8988T (cell line): ENCODE results near the gene ATP11C.
"Not testable (repeated sequence)": the region's sequence is repeated elsewhere in the genome, so short reads cannot be mapped to it uniquely, and the experiment has no call there.

Source experiments
- DNase-seq: peaks from one replicate; pipeline ENCODE4 v3.0.0; 2011

The ATP11C gene

GRCh38 chrX:139932901-139933796 is at the start of gene ATP11C:
TSS of gene ATP11C (minus strand) at chrX:139933053. CDS start at chrX:139932042, 1,011 bp downstream.
- peak; percentile 25 for DNase-seq

GRCh38 chrX:139974471-139974870 is 41.6 kb upstream of the ATP11C start:
- no peak for DNase-seq

- DNase-seq = no peak
These were observed 40.1 kb upstream of the ATP11C start for GRCh38 chrX:139972629-139973624.

DNA sequence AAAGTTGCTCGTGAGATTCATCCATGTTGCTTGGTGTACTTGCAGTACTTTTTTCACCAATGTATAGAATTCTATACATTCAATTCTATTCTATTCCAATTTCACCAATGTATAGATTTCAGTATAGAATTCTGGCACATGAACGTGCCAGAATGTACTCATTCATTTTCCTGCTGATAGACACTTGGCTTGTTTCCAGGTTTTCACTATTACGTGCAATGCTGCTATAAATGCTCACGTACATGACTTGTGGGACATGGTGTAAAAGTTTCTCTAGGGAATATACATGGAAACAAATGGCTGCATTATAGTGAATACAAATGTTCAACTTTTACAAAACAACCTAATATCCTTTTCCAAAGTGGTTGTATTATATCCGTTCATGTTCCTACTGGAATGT is 39.3 kb upstream of the ATP11C start:
- no peak for DNase-seq

DNA sequence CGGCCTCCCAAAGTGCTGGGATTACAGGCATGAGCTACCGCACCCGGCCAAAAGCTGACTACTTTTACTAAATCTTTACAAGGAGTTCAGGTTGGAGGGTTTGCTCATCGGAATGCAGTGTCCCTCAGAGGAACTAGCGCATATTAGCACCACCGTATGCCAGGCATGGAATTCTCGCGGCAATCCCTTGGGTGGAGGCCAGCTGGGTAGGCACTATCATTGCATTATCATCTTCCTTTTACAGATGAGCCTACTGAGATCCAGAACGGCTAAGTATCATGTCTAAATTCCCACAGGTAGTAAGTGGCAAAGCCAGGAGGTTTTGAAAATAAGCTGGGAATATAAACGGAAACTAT is 38.5 kb upstream of the ATP11C start:
- no peak for DNase-seq

DNA sequence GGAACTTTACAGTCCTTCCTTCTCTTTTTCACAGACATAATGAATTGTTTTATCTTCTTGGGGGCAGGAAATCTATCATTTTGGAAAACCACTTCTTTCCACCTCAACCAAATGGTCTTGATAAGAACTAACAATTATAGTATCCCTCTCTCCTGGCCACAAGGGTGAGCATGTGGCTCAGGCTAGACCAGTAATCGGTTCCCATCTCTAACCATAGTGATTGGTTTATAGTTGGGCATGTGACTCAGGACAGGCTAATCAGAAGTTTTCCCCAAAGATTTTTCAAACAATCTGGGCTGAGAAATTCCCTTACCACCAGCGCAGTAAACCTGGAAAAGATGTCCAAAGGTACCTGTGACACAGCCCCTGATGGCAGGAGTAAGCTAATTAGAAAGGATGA is 36.4 kb upstream of the ATP11C start:
- no peak for DNase-seq

DNA sequence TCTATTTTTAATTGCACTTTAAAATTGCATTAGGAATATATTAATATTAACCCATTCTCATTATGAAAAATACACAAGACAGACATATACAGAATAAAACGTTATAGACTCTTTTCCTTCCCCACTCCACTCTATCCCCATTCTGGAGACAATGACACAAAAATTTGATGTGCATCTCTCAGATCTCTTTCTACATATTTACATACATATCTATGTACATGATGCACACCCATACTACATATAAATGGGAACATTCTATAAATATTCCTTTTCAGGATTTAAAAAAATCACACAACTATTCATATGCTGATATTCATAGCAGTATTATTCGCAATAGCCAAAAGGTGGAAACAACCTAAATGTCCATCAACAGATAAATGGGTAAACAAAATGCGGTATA is 34.9 kb upstream of the ATP11C start:
- DNase-seq = no peak

DNA sequence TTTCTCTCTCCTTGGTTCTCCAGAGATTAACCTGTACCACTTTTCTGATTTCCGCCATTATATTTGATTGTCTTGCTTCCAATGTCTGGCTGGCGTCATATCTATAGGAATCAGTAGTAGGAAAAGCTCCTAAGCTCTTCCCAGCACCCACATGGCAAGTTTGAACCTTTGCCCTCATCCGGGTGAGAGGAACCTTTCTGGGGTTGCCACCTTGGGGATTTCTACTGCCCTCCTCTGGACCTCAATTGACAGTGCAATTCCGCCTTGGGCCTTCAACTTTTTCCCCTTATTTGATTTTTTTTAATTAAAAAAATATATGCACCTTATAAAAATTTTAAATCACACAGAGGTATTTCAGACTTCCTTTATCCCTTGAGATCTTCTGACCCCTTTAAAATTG is 34.4 kb upstream of the ATP11C start:
- peak; percentile 42 for DNase-seq

DNA sequence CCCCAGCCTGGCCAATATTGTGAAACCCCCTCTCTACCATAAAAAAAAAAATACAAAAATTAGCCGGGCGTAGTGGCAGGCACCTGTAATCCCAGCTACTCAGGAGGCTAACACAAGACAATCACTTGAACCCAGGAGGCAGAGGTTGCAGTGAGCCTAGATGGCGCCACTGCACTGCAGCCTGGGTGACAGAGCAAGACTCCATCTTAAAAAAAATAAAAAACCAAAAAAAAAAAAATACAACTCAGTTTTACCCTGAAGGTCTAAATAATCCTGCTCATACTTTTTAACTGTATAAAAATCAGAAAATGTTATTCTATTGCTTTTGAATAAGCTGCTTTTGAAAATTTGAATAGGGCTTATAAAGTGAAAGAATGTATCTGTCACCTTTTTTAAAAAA is 33.3 kb upstream of the ATP11C start:
- not testable (repeated sequence) for DNase-seq

GRCh38 chrX:139965421-139965820 is 32.6 kb upstream of the ATP11C start, which contains the start of gene CXorf66:
TSS of gene CXorf66 (minus strand) at chrX:139965521. CDS start at chrX:139965496, 25 bp downstream.
- no peak for DNase-seq

GRCh38 chrX:139961091-139961490 is 28.2 kb upstream of the ATP11C start:
- not testable (repeated sequence) for DNase-seq

- no peak for DNase-seq
These were observed 16.9 kb upstream of the ATP11C start for GRCh38 chrX:139949703-139950102.

DNA sequence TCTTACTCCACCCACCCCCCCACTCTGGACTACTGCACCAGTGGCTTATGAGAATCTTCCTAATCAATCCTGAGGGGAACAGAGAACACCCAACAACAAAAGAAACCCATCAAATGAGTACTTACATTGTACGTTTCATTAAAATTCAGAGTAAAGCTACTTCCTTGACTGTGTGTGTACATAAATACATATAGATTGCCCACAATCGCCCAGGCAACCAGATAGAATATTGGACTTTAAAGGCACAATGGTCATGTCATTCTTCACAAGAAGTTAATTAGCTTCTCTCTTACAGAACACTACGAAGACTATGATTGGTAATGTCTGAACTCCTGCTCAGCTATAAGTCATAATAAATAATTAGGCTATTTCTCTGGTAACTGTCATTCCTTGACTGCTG is 12.2 kb upstream of the ATP11C start:
- DNase-seq = no peak

- no peak for DNase-seq
These were observed 3.4 kb upstream of the ATP11C start for GRCh38 chrX:139936259-139936658.

GRCh38 chrX:139933904-139934303 is 1.1 kb upstream of the ATP11C start:
- no peak for DNase-seq

GRCh38 chrX:139932073-139932900 is 566 bp downstream of the ATP11C start:
- DNase-seq = peak; percentile 26

- no peak for DNase-seq
These were observed 1.2 kb downstream of the ATP11C start for GRCh38 chrX:139931646-139932072.

DNA sequence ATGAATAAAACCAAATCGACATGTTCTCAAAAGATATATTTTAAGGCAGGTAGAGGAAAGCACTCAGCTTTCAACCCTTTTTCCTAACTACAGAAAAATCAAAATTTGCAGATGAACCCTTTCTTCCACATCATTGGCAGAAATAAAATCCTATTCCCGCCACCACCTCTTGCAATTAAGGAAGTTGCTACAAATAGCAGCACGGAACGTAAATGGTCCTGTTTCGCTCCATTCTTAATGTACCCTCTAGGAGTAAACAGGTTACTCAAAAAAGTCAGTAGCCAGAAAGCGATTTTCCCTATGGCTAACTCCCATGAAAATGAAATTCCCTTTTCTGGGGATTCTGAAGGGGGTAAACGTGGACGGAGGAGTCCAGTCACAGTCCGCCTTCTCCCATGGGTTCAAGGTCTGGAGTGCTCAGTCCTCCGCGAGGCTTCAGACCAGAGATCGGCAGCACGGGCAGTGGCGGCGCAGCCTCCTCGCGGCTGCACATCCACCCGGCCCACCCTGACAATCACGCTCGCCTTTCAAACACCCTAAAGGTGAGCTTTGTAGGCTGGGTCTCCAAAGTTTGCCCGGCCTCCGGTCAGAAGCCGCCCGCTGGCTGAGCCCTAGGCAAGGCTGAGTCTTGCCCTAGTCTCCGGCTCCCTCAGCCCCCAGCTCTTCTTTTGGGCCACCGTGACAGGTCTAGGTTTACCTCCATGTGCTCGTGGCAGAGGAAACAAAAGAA is 1.8 kb downstream of the ATP11C start:
- no peak for DNase-seq

- no peak for DNase-seq
These were observed 2.5 kb downstream of the ATP11C start for GRCh38 chrX:139930401-139930800.

DNA sequence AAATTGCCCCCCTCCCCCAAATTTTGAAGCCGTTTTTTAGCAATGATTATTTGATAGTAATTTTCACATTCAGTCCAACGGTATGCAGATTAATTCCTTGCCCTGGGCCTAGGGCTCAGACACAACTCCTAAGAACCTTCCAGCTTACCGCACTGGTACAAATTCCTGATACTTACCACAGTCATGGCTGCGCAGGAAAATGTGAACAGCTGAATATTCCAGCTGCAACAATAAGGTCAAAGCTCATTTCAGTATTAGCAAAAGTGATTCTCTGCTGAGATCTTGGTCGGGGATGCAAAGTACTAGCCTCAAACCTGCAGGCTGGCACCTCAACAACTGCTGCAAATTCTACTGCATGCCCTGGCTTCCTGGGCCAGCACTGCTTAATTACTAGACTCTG is 3.0 kb downstream of the ATP11C start:
- no peak for DNase-seq

- no peak for DNase-seq
These were observed 8.2 kb downstream of the ATP11C start for GRCh38 chrX:139924696-139925095.
